HepG2 (cell line): ENCODE data around the gene ZBTB1. TPM values are rescaled to one million over a fixed set of nuclear protein-coding genes. Genes with fewer than 3 reads are reported as not detected.
A peak's percentile ranks its signal among the peaks of the same experiment; 100 is the strongest.

ENCODE experiments used
- CTCF ChIP-seq: sonication (generic); formaldehyde crosslinking; IDR thresholded peaks from 2 replicates; pipeline ENCODE4 v1.5.0; 2020; ENCODE audit warnings: mild to moderate bottlenecking, missing genetic modification reagents, moderate library complexity
- FOXM1 ChIP-seq: sonication (generic); formaldehyde crosslinking; IDR thresholded peaks from 2 replicates; pipeline ENCODE4 v1.5.0; 2020; ENCODE audit warnings: missing genetic modification reagents
- GABPB1 ChIP-seq: IDR thresholded peaks from 2 replicates; pipeline ENCODE4 v1.6.1; 2016; ENCODE audit warnings: mild to moderate bottlenecking, missing genetic modification reagents, moderate library complexity, missing compliant biosample characterization
- HMG20B ChIP-seq: conservative IDR thresholded peaks from 2 replicates; pipeline ENCODE4 v1.6.1; 2016; ENCODE audit warnings: missing genetic modification reagents, missing compliant biosample characterization
- KMT2B ChIP-seq: IDR thresholded peaks from 2 replicates; pipeline ENCODE4 v1.6.1; 2016; ENCODE audit warnings: missing genetic modification reagents, missing compliant biosample characterization
- MAFF ChIP-seq: IDR thresholded peaks from 2 replicates; pipeline ENCODE4 v1.6.1; 2011; ENCODE audit warnings: low read depth, low read length, improper control_type of control experiment
- NFYC ChIP-seq: IDR thresholded peaks from 2 replicates; pipeline ENCODE4 v1.6.1; 2016; ENCODE audit warnings: missing genetic modification reagents, missing compliant biosample characterization
- NR3C1 ChIP-seq: sonication (generic); formaldehyde crosslinking; IDR thresholded peaks from 2 replicates; pipeline ENCODE4 v1.4.0; 2020; ENCODE audit warnings: missing genetic modification reagents
- PHF20 ChIP-seq: sonication (generic); formaldehyde crosslinking; IDR thresholded peaks from 2 replicates; pipeline ENCODE4 v1.5.0; 2020; ENCODE audit warnings: mild to moderate bottlenecking, missing genetic modification reagents
- SOX6 ChIP-seq, 2 experiments: fragments of 450-650 bp in 1 of 2; sonication (generic) in 1 of 2; formaldehyde crosslinking in 1 of 2; IDR thresholded peaks; 2 replicates each; pipeline versions ENCODE4 v1.4.0 to v1.6.1; 2017 to 2020; ENCODE audit warnings: antibody characterized with exemption in 1 of 2, mild to moderate bottlenecking in 1 of 2, missing genetic modification reagents in 1 of 2
- SSRP1 ChIP-seq: IDR thresholded peaks from 2 replicates; pipeline ENCODE4 v1.6.1; 2016; ENCODE audit warnings: control low read depth
- TBX3 ChIP-seq: fragments of 450-650 bp; IDR thresholded peaks from 2 replicates; pipeline ENCODE4 v1.6.1; 2017; ENCODE audit warnings: antibody characterized with exemption, mild to moderate bottlenecking, inconsistent platforms, borderline replicate concordance
- THYN1 ChIP-seq: sonication (generic); formaldehyde crosslinking; IDR thresholded peaks from 2 replicates; pipeline ENCODE4 v1.8.1; 2023; ENCODE audit warnings: low read depth, mild to moderate bottlenecking, moderate library complexity, missing genetic modification reagents, borderline replicate concordance
- ZFP1 ChIP-seq: IDR thresholded peaks from 2 replicates; pipeline ENCODE4 v1.6.1; 2016
- ZFP82 ChIP-seq: sonication (generic); formaldehyde crosslinking; IDR thresholded peaks from 2 replicates; pipeline ENCODE4 v1.5.1; 2020; ENCODE audit warnings: mild to moderate bottlenecking, missing genetic modification reagents, borderline replicate concordance
- ZKSCAN1 ChIP-seq: fragments of 150-350 bp; IDR thresholded peaks from 2 replicates; pipeline ENCODE4 v1.6.1; 2014; ENCODE audit warnings: low read length
- ZNF136 ChIP-seq: sonication (generic); formaldehyde crosslinking; IDR thresholded peaks from 2 replicates; pipeline ENCODE4 v1.8.1; 2022; ENCODE audit warnings: low read depth, mild to moderate bottlenecking, moderate library complexity, missing genetic modification reagents
- ZNF263 ChIP-seq: sonication (generic); formaldehyde crosslinking; IDR thresholded peaks from 2 replicates; pipeline ENCODE4 v1.4.0; 2020; ENCODE audit warnings: missing genetic modification reagents
- ZNF513 ChIP-seq: sonication (generic); formaldehyde crosslinking; conservative IDR thresholded peaks from 2 replicates; pipeline ENCODE4 v1.5.0; 2020; ENCODE audit warnings: missing genetic modification reagents
- ZNF576 ChIP-seq: sonication (generic); formaldehyde crosslinking; IDR thresholded peaks from 2 replicates; pipeline ENCODE4 v1.4.0; 2020; ENCODE audit warnings: mild to moderate bottlenecking, missing genetic modification reagents
- ZNF644 ChIP-seq: IDR thresholded peaks from 2 replicates; pipeline ENCODE4 v1.6.1; 2016; ENCODE audit warnings: low read depth
- ZNF839 ChIP-seq: sonication (generic); formaldehyde crosslinking; IDR thresholded peaks from 2 replicates; pipeline ENCODE4 v1.4.0; 2020; ENCODE audit warnings: missing genetic modification reagents, mild to moderate bottlenecking, borderline replicate concordance
- ZNF891 ChIP-seq: sonication (generic); formaldehyde crosslinking; IDR thresholded peaks from 2 replicates; pipeline ENCODE4 v1.5.0; 2020; ENCODE audit warnings: mild to moderate bottlenecking, missing genetic modification reagents
- polyA plus RNA-seq, 8 experiments: library from polyadenylated mRNA; depleted of rRNA in 3 of 8; stranded (reverse) in 7 of 8; unstranded in 1 of 8; fragments of >200 nt; fragmentation: Illumina TruSeq in 4 of 8; extraction: Trizol in 4 of 8; gene quantifications; 2 replicates each; pipeline versions ENCODE4 v1.2.1 to v1.2.3, GENCODE V29; 2011 to 2016; ENCODE audit warnings: low read depth in 4 of 8, missing spikeins in 1 of 8, mixed read lengths in 1 of 8; ENCODE audit not compliant: insufficient read depth in 1 of 8
- total RNA-seq, 5 experiments: library from RNA; depleted of rRNA; stranded (reverse); fragments of >200 nt; fragmentation: Illumina TruSeq; extraction: Trizol; gene quantifications; 2 replicates each; pipeline ENCODE4 v1.2.3, GENCODE V29; 2016; ENCODE audit warnings: low read depth in 1 of 5
- TF ChIP-seq, protein P1 (sequence below): sonication (generic); formaldehyde crosslinking; IDR thresholded peaks from 2 replicates; pipeline ENCODE4 v1.8.0; 2022; ENCODE audit warnings: mild to moderate bottlenecking, missing genetic modification reagents, moderate library complexity

Gene ZBTB1
- total and polyA plus RNA-seq, 2 of the 13 experiments (the other 11 are each of a cell fraction or from before 2014, with no cell fraction given) = 18.8 to 22.6 TPM

DNA sequence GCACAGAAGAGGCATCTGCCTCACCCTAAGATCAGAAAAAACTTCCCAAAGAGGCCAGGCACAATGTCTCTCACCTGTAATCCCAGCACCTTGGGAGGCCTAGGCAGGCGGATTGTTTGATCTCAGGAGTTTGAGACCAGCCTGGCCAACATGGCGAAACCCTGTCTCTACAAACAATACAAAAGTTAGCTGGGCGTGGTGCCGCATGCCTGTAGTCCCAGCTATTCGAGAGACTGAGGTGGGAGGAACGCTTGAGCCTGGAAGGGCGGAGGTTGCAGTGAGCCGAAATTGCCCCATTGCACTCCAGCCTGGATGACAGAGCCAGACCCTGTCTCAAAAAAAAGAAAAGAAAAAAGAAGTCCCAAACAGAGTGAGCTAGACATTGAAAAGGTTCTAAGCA, 4.5 kb downstream of the ZBTB1 start (continued):
- TF ChIP-seq ZNF136 (CRISPR knock-in tag) (no peak), ZNF644 (CRISPR knock-in tag) (peak; percentile 66), SSRP1 (no peak), ZNF576 (no peak), THYN1 (CRISPR knock-in tag) (no peak), GABPB1 (no peak), MAFF (no peak), ZNF513 (CRISPR knock-in tag) (no peak), ZFP82 (no peak), KMT2B (CRISPR knock-in tag) (no peak), PHF20 (CRISPR knock-in tag) (no peak), CTCF (no peak), ZKSCAN1 (no peak), ZNF839 (no peak), HMG20B (CRISPR knock-in tag) (no peak), ZNF891 (CRISPR knock-in tag) (no peak), FOXM1 (no peak), NR3C1 (CRISPR knock-in tag) (no peak), TBX3 (no peak), SOX6 (IDR thresholded peaks at IDR 0.05) (no peak), SOX6 (CRISPR knock-in tag; IDR thresholded peaks at IDR 0.05) (peak; percentile 29; the same call in 1 of the 2 replicates), ZNF263 (no peak), ZFP1 (CRISPR knock-in tag) (no peak), NFYC (no peak)
- TF ChIP-seq, protein P1, sequence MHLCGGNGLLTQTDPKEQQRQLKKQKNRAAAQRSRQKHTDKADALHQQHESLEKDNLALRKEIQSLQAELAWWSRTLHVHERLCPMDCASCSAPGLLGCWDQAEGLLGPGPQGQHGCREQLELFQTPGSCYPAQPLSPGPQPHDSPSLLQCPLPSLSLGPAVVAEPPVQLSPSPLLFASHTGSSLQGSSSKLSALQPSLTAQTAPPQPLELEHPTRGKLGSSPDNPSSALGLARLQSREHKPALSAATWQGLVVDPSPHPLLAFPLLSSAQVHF = no peak
